Stimulated activated effector memory CD8-positive, alpha-beta T cell treated with anti-CD3 and anti-CD28 coated beads, Interleukin-12 subunit alpha, Interleukin-12 subunit beta, amount 100 ng/mL, for 72 hours (primary cell): ENCODE results near the gene PTPRE.
A peak's percentile ranks its signal among the peaks of the same experiment; 100 is the strongest.

Experiments used
- ATAC-seq: fragments of 150-1000 bp; cut with Tn5 transposase; 2 replicates; pipeline ENCODE4 v1.10.0; 2021
- DNase-seq, 2 donors: peaks; one replicate each; pipeline ENCODE4 v3.0.0; 2021 to 2022; ENCODE audit warnings: low spot score in 2 of 2
- H3K27ac Mint-ChIP-seq: one replicate; pipeline ENCODE4 v1.8.0; 2022; ENCODE audit warnings: mild to moderate bottlenecking, mixed read lengths
- H3K36me3 Mint-ChIP-seq: one replicate; pipeline ENCODE4 v1.8.0; 2022; ENCODE audit warnings: mild to moderate bottlenecking, mixed read lengths
- H3K4me1 Mint-ChIP-seq: one replicate; pipeline ENCODE4 v1.8.0; 2022; ENCODE audit warnings: mixed read lengths
- H3K4me3 Mint-ChIP-seq: one replicate; pipeline ENCODE4 v1.8.0; 2022; ENCODE audit warnings: mild to moderate bottlenecking, mixed read lengths
- H3K9me3 Mint-ChIP-seq: one replicate; pipeline ENCODE4 v1.8.0; 2022; ENCODE audit warnings: mixed read lengths

The PTPRE gene

GRCh38 chr10:127910464-127910770, 3.5 kb downstream of the PTPRE start:
- no peak for DNase-seq
- H3K4me1 Mint-ChIP-seq = peaks cover 6% of the 10 kb centered on the region
- no peaks in the 10 kb centered on the region for H3K36me3 Mint-ChIP-seq
- H3K9me3 Mint-ChIP-seq = no peaks in the 10 kb centered on the region
- ATAC-seq = no peak
- H3K27ac Mint-ChIP-seq = no peak overlapping the region
- H3K4me3 Mint-ChIP-seq = no peak overlapping the region

DNA sequence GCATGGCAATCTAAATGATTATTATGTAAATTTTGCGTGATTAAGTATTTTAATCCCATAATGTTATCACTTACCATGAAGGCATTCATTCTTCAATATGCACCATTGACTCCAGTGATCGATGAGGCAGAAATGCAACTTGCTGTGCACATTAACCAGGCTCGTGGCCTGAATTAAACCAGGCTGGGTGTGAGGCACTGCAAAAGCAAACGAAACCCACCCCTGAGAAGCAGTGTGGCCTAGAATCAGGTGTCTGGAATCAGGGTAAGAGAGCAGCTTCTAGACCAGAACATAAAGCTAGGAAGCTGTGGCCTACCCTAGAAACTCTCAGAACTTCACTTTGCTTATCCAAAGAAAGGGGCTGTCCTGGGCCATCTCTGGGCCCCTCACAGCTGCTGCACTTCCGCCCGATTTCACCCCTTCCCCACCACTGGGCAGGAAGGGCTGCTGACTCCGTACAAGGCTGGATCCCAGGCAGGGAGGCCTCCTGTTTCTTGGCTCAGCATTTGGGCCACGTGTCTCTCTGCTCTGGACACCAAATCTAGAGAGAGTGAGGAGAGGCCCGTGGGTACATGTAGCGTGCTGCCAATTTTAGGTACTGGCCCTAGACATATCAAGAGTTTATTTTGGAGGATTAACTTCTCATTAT, 4.4 kb downstream of the PTPRE start:
- Mint-ChIP-seq H3K4me3 (no peak overlapping the region), H3K4me1 (peaks cover 4% of the 10 kb centered on the region), H3K36me3 (no peaks in the 10 kb centered on the region), H3K9me3 (no peaks in the 10 kb centered on the region), H3K27ac (no peak overlapping the region)
- peak in 1 of 2 donors; percentile 38 for DNase-seq
- ATAC-seq = no peak

- Mint-ChIP-seq H3K4me1 (no peaks in the 10 kb centered on the region), H3K27ac (no peak overlapping the region), H3K4me3 (no peak overlapping the region), H3K9me3 (no peaks in the 10 kb centered on the region), H3K36me3 (no peaks in the 10 kb centered on the region)
- ATAC-seq (no peak), DNase-seq (peak in 1 of 2 donors; percentile 23)
These were observed 5.0 kb downstream of the PTPRE start for GRCh38 chr10:127911867-127912257.

GRCh38 chr10:127912607-127913367, 5.9 kb downstream of the PTPRE start:
- Mint-ChIP-seq H3K9me3 (no peaks in the 10 kb centered on the region), H3K4me3 (no peak overlapping the region), H3K4me1 (no peaks in the 10 kb centered on the region), H3K27ac (no peak overlapping the region), H3K36me3 (no peaks in the 10 kb centered on the region)
- ATAC-seq (no peak), DNase-seq (no peak)

GRCh38 chr10:127913368-127913759, 6.5 kb downstream of the PTPRE start:
- Mint-ChIP-seq H3K9me3 (no peaks in the 10 kb centered on the region), H3K27ac (no peak overlapping the region), H3K4me1 (no peaks in the 10 kb centered on the region), H3K36me3 (no peaks in the 10 kb centered on the region), H3K4me3 (no peak overlapping the region)
- DNase-seq (no peak), ATAC-seq (no peak)

GRCh38 chr10:127915324-127915723, 8.4 kb downstream of the PTPRE start:
- DNase-seq = no peak
- Mint-ChIP-seq H3K27ac (no peak overlapping the region), H3K4me3 (no peak overlapping the region), H3K4me1 (peaks cover 13% of the 10 kb centered on the region), H3K36me3 (no peaks in the 10 kb centered on the region), H3K9me3 (no peaks in the 10 kb centered on the region)
- ATAC-seq = no peak

GRCh38 chr10:127916826-127917225, 9.9 kb downstream of the PTPRE start:
- H3K27ac Mint-ChIP-seq = peak overlapping the region; percentile 29
- H3K4me1 Mint-ChIP-seq = peaks cover 16% of the 10 kb centered on the region
- ATAC-seq (no peak), DNase-seq (no peak)
- H3K9me3 Mint-ChIP-seq = no peaks in the 10 kb centered on the region
- no peak overlapping the region for H3K4me3 Mint-ChIP-seq
- no peaks in the 10 kb centered on the region for H3K36me3 Mint-ChIP-seq

DNA sequence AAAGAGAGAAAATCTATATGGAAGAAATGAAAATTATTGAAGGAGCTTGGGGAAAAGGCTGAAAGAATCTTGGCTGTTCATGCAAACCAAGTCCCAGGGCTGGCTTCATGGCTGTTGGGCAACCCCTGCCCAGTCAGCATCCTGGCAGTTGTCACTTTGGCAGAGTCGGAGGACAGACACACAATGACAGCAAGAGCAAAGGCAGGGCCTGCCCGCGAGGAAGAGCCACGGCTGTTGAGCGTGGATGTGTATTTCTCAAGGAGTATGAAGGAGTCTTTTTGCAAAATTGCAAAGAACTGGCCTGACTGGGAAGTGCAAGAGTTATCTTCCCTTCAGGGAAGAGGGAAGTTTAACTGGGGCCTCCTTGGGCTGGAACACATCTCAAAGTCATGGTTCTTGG, 11.7 kb downstream of the PTPRE start:
- no peaks in the 10 kb centered on the region for H3K36me3 Mint-ChIP-seq
- H3K4me3 Mint-ChIP-seq = no peak overlapping the region
- peaks cover 16% of the 10 kb centered on the region for H3K4me1 Mint-ChIP-seq
- no peaks in the 10 kb centered on the region for H3K9me3 Mint-ChIP-seq
- H3K27ac Mint-ChIP-seq = no peak overlapping the region
- DNase-seq (no peak), ATAC-seq (no peak)

DNA sequence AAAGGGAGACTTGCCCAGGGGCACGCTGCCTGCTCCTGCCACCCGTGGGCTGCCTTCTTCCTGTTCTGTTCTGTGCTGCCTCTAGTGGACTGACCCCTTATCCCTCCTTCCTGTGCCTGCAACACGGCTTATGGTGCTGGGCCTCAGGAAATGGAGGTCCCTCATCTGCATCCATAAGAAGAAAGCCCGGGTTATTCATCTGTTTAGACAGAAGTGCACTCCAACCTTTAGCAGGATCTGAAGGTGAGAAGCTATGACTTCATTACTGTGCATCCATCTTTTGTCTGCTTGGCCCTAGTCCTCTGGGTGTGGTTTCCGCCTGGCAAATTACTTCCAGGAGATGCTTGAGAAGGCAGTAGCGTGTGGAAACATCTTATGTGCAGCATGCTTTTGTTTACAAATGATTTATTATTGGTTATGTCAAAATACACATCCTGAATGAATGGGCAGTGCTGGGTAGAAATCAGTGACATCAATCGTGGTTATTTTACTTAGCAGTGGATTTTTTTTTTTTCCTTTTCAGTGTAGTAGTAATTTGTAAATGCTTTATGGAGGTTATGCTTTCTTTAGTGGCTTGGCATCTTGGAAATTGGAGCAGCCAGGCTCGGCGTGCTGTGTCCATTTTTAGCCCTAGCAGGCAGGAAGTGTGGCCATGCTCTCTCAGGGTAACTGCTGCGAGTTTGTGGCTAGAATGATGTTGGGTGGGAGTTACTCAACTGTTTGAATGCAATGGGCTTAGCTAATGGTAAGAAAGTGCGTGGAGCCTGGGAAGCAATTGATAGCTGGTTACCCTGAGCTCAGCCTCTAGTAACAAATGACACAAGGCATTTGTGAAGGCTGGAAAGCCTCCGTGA, 12.7 kb downstream of the PTPRE start:
- peak in 1 of 2 donors; percentile 41 for DNase-seq
- Mint-ChIP-seq H3K27ac (no peak overlapping the region), H3K36me3 (no peaks in the 10 kb centered on the region), H3K4me1 (peaks cover 16% of the 10 kb centered on the region), H3K9me3 (no peaks in the 10 kb centered on the region), H3K4me3 (no peak overlapping the region)
- peak; percentile 45 for ATAC-seq

DNA sequence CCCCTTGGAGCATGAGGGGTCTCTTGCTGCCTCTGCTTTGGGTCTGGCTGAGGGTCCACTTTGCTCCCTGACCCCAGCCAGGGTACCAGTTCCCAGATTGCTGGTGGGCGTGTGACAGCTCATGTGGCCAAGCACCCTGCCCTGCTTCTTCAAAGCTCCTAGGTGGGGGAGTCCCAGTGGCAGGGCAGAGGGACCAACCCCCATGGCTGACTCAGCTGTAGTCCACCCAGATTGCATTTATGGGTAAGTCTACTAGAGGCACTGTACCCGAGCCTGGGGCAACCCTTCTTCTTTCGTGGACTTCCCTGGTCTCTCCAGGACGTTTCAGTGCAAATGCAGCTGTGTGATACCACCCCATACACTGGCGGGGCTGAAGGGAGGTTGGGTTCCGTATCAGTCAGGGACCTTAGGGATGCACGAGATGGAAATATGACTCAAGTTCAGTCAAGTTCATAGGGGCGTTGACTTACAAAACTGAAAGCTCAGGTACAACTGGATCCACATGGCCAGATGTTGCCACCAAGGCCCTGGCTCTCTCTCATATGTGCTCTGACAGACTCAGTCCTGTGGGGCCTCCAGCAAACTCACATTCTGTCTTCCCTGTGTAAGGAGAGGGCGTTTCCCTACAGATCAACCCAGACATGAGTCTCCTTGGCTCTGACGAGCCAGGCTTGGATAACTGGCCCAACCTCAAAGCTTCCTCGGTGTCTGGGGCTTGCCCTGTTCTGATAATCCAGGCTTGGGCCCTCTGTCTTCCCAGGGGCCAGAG, 13.6 kb downstream of the PTPRE start:
- Mint-ChIP-seq H3K4me1 (peaks cover 16% of the 10 kb centered on the region), H3K36me3 (no peaks in the 10 kb centered on the region), H3K9me3 (no peaks in the 10 kb centered on the region), H3K4me3 (no peak overlapping the region), H3K27ac (no peak overlapping the region)
- DNase-seq = peak in 1 of 2 donors; percentile 38
- ATAC-seq = peak; percentile 49

DNA sequence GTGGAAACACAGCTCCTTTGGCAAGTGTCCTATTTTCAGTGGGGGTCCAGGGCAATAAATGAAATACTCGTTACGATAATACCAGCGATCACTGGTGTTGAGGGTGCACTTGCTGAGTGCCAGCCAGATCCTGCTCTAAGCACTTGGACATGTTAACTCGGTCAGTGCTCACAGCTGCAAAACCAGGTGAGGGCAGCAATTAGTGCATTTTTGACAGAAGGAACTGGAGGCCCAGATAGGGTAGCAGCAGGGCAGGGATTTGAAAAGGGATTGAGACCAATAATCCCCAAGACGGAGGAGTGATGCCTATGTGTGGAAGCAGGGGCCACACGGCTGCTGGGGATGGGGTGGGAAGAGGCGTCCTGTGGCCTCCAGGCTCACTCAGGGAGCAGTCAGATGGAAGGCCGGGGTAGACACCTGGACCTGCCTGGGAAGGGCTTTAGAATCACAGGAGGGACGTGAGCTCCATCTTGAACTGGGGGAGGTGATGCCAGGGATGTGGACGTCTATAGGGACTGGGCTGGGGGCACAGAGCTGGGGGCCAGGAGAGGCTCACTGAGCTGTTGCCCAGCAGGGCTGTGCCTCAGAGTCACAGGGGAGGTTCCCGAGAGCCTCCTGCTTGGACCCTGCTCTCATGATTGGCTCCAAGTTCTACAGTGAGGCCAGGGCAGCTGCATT, 14.3 kb downstream of the PTPRE start:
- no peaks in the 10 kb centered on the region for H3K9me3 Mint-ChIP-seq
- ATAC-seq (no peak), DNase-seq (no peak)
- peaks cover 16% of the 10 kb centered on the region for H3K4me1 Mint-ChIP-seq
- H3K4me3 Mint-ChIP-seq = no peak overlapping the region
- H3K36me3 Mint-ChIP-seq = no peaks in the 10 kb centered on the region
- no peak overlapping the region for H3K27ac Mint-ChIP-seq

GRCh38 chr10:127921753-127922145, 14.8 kb downstream of the PTPRE start:
- Mint-ChIP-seq H3K27ac (no peak overlapping the region), H3K9me3 (no peaks in the 10 kb centered on the region), H3K36me3 (no peaks in the 10 kb centered on the region), H3K4me1 (peaks cover 16% of the 10 kb centered on the region), H3K4me3 (no peak overlapping the region)
- no peak for ATAC-seq
- no peak for DNase-seq

- H3K4me1 Mint-ChIP-seq = peaks cover 16% of the 10 kb centered on the region
- H3K27ac Mint-ChIP-seq = no peak overlapping the region
- H3K9me3 Mint-ChIP-seq = no peaks in the 10 kb centered on the region
- no peak for ATAC-seq
- no peak for DNase-seq
- H3K4me3 Mint-ChIP-seq = no peak overlapping the region
- H3K36me3 Mint-ChIP-seq = no peaks in the 10 kb centered on the region
These were observed 15.3 kb downstream of the PTPRE start for GRCh38 chr10:127922206-127922605.

DNA sequence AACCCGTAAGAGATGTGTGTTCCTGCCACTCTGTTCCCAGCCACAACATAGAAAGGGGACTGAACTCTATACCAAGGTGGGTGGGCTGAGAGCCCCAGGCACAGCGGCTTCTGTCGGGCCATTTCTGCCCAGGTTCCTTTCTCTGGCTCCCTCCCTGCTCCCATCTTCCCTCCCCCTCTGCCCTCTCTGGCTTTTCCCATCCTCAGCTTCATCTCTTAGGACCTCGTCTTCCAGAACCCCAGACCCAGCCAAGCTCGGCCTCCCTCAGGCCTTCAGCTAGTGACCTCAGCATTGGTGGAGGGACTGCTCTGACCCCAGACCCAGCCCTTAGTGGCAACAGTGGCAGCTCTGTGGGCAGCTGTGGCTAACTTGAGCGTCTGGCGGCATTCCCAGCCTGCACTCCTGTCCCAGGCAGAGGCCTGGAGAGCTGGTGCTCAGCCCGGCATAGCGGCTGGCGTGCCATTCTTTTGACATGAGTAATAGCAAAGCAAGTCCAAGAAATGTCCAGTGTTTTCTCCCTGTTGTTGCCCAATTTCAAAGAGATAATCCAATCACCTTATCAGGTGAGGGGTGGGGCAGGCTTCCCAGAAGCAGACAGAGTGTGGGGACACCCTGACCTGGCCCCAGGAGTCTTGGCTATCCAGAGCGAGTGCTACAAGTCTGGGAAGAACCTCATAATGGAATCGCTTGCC, 15.9 kb downstream of the PTPRE start:
- no peaks in the 10 kb centered on the region for H3K9me3 Mint-ChIP-seq

More for the DNA sequence above, 15.9 kb downstream of the PTPRE start:
- Mint-ChIP-seq H3K36me3 (no peaks in the 10 kb centered on the region), H3K4me3 (no peak overlapping the region), H3K4me1 (peaks cover 16% of the 10 kb centered on the region), H3K27ac (no peak overlapping the region)
- no peak for DNase-seq
- ATAC-seq = no peak
